Smooth muscle cell (in vitro differentiated cells): ENCODE measurements around the gene THAP5. TPM values are rescaled to one million over a fixed set of nuclear protein-coding genes. Genes with fewer than 3 reads are reported as not detected.

Experiments used
- DNase-seq: peaks from one replicate; lab custom pipeline; 2025; ENCODE audit not compliant: unreplicated experiment; lab: John Stamatoyannopoulos, UW
- H2AFZ ChIP-seq: fragments of 200-600 bp; sonication (generic); 2 replicates; pipeline ENCODE4 v1.6.0; 2016; ENCODE audit warnings: antibody characterized with exemption, low read depth, mild to moderate bottlenecking
- H3F3A ChIP-seq: fragments of 200-600 bp; sonication (generic); 2 replicates; pipeline ENCODE4 v1.6.0; 2017; ENCODE audit warnings: antibody characterized with exemption, low read depth
- H3K27ac ChIP-seq: fragments of 200-600 bp; sonication (generic); 2 replicates; pipeline ENCODE4 v1.5.1; 2016; ENCODE audit warnings: low read depth, mild to moderate bottlenecking
- H3K27me3 ChIP-seq: fragments of 200-600 bp; sonication (generic); 2 replicates; pipeline ENCODE4 v1.6.1; 2016; ENCODE audit warnings: low read depth, mild to moderate bottlenecking
- H3K36me3 ChIP-seq: fragments of 200-600 bp; sonication (generic); 2 replicates; pipeline ENCODE4 v1.5.1; 2016; ENCODE audit warnings: low read depth
- H3K4me1 ChIP-seq: fragments of 200-600 bp; sonication (generic); 2 replicates; pipeline ENCODE4 v1.5.1; 2016; ENCODE audit warnings: low read depth
- H3K4me2 ChIP-seq: fragments of 200-600 bp; sonication (generic); 2 replicates; pipeline ENCODE4 v1.6.0; 2016; ENCODE audit warnings: mild to moderate bottlenecking
- H3K4me3 ChIP-seq: fragments of 200-600 bp; sonication (generic); 2 replicates; pipeline ENCODE4 v1.5.1; 2016; ENCODE audit warnings: mild to moderate bottlenecking
- H3K79me2 ChIP-seq: fragments of 200-600 bp; sonication (generic); 2 replicates; pipeline ENCODE4 v1.6.0; 2016; ENCODE audit warnings: low read depth, mild to moderate bottlenecking
- H3K9ac ChIP-seq: fragments of 200-600 bp; sonication (generic); 2 replicates; pipeline ENCODE4 v1.6.0; 2016; ENCODE audit warnings: low read depth
- H3K9me3 ChIP-seq: fragments of 200-600 bp; sonication (generic); replicated peaks from 2 replicates; pipeline ENCODE4 v1.5.1; 2016; ENCODE audit warnings: low read depth
- H4K20me1 ChIP-seq: fragments of 200-600 bp; sonication (generic); 2 replicates; pipeline ENCODE4 v1.6.0; 2016; ENCODE audit warnings: low read depth
- WGBS: methylation state at CpG from one replicate; pipeline ENCODE4 v1.1.7; 2016; ENCODE audit warnings: low lambda C conversion rate; 5-methylcytosine and 5-hydroxymethylcytosine counted together
- polyA plus RNA-seq: library from polyadenylated mRNA; unstranded; fragments of >200 nt; fragmentation: Nextera tagmentation; extraction: Ambion mirVana; gene quantifications from 2 replicates; pipeline ENCODE4 v1.2.1, GENCODE V29; 2016
- total RNA-seq: library from RNA; depleted of rRNA; stranded (reverse); fragments of >200 nt; gene quantifications from 2 replicates; pipeline ENCODE4 v1.2.3, GENCODE V29; 2014
- TF ChIP-seq, protein P1 (sequence below): fragments of 200-600 bp; sonication (generic); IDR thresholded peaks from 2 replicates; pipeline ENCODE4 v1.5.1; 2017; ENCODE audit warnings: borderline replicate concordance, mild to moderate bottlenecking, antibody characterized with exemption; ENCODE audit not compliant: insufficient read depth, poor library complexity, severe bottlenecking

Gene THAP5
- total and polyA plus RNA-seq, 2 experiments from 2014 or later, result 9.4 to 45.0 TPM

DNA sequence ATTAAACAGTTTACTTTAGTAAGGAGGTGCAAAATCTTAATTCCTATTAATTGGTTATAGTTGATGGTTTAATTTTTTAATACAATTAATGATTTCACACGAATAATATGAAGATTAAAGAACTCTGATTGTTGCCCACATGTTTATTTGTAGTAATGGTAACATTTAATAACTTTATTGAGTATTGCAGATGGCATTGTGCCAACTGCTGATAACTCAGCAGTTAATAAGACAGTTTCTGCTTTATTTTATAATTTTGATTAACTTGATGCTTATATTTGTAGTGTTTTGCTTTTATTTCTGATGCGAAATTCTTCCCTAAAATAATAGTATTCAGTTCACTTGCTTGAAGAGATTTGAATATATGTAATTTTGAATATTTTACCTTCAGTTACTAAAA lies 3.0 kb upstream of the THAP5 start:
- H3K79me2 ChIP-seq, result peaks cover 51% of the 10 kb centered on the region
- 95% methylated on average over 2 of the region's 2 CpGs for WGBS
- no peaks in the 10 kb centered on the region for H3F3A ChIP-seq
- TF ChIP-seq, protein P1, sequence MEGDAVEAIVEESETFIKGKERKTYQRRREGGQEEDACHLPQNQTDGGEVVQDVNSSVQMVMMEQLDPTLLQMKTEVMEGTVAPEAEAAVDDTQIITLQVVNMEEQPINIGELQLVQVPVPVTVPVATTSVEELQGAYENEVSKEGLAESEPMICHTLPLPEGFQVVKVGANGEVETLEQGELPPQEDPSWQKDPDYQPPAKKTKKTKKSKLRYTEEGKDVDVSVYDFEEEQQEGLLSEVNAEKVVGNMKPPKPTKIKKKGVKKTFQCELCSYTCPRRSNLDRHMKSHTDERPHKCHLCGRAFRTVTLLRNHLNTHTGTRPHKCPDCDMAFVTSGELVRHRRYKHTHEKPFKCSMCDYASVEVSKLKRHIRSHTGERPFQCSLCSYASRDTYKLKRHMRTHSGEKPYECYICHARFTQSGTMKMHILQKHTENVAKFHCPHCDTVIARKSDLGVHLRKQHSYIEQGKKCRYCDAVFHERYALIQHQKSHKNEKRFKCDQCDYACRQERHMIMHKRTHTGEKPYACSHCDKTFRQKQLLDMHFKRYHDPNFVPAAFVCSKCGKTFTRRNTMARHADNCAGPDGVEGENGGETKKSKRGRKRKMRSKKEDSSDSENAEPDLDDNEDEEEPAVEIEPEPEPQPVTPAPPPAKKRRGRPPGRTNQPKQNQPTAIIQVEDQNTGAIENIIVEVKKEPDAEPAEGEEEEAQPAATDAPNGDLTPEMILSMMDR, result no peak
- H4K20me1 ChIP-seq, result peaks cover 31% of the 10 kb centered on the region
- no peak overlapping the region for H3K4me3 ChIP-seq
- no peaks in the 10 kb centered on the region for H3K27me3 ChIP-seq
- no peak overlapping the region for H2AFZ ChIP-seq
- H3K27ac ChIP-seq, result no peak overlapping the region
- DNase-seq, result no peak
- H3K36me3 ChIP-seq, result peaks cover 11% of the 10 kb centered on the region
- H3K9ac ChIP-seq, result no peak overlapping the region
- H3K4me1 ChIP-seq, result peaks cover 28% of the 10 kb centered on the region
- peak overlapping the region; percentile 30 for H3K4me2 ChIP-seq
- no peaks in the 10 kb centered on the region for H3K9me3 ChIP-seq

GRCh38 chr7:108570146-108570755 lies 745 bp upstream of the THAP5 start:
- Histone ChIP-seq H3K4me3 (peak overlapping the region; percentile 68), H3K4me2 (peak overlapping the region; percentile 97), H3K9ac (peak overlapping the region; percentile 95), H3K9me3 (no peaks in the 10 kb centered on the region), H3K27me3 (no peaks in the 10 kb centered on the region), H3F3A (no peaks in the 10 kb centered on the region), H3K79me2 (peaks cover 70% of the 10 kb centered on the region), H3K27ac (peak overlapping the region; percentile 94), H2AFZ (peak overlapping the region; percentile 44), H4K20me1 (peaks cover 24% of the 10 kb centered on the region), H3K4me1 (peaks cover 37% of the 10 kb centered on the region), H3K36me3 (peaks cover 11% of the 10 kb centered on the region)
- under 1% methylated on average over 34 of the region's 36 CpGs for WGBS
- no peak for DNase-seq
- TF ChIP-seq, protein P1, result no peak

DNA sequence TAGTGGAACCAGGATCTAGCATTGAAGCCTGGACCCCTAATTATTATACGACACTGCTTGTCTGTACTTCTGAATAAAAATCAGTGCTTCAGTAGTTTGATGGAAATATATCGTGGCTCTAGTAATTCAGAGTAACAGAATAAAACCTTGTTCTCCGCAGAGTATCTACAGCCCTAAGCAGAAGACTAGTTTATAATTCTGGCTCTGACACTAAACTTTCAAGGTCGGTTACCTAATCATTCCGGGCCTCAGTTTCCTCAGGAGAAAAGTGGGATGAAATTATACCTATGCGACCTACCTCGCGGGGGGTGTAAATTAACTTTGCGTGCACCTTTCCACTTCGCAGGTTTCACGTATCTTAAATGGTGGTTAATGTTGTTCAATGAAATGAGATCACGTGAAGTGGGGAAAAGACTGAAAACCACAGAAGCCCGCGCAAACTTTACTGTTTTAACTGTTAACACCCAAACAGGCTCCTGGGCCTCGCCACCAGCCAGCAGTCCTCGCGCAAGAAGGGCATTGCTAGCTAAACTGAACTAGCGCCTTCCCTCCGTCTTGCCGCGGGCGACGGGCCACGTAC lies 615 bp downstream of the THAP5 start:
- TF ChIP-seq, protein P1, result no peak
- 11% methylated on average over 24 of the region's 24 CpGs for WGBS
- Histone ChIP-seq H3K4me3 (peak overlapping the region; percentile 68), H3K79me2 (peaks cover 78% of the 10 kb centered on the region), H3K27me3 (no peaks in the 10 kb centered on the region), H4K20me1 (peaks cover 22% of the 10 kb centered on the region), H3K4me1 (peaks cover 37% of the 10 kb centered on the region), H3K9ac (peak overlapping the region; percentile 94), H3K9me3 (no peaks in the 10 kb centered on the region), H2AFZ (peak overlapping the region; percentile 89), H3K36me3 (peaks cover 20% of the 10 kb centered on the region), H3K4me2 (peak overlapping the region; percentile 97), H3K27ac (peak overlapping the region; percentile 93), H3F3A (no peaks in the 10 kb centered on the region)
- DNase-seq, result no peak

GRCh38 chr7:108565987-108566386 lies 3.5 kb downstream of the THAP5 start:
- H4K20me1 ChIP-seq, result peaks cover 2% of the 10 kb centered on the region
- no peak for DNase-seq
- H3K79me2 ChIP-seq, result peaks cover 65% of the 10 kb centered on the region
- H3K4me2 ChIP-seq, result no peak overlapping the region
- peaks cover 29% of the 10 kb centered on the region for H3K4me1 ChIP-seq
- no peaks in the 10 kb centered on the region for H3F3A ChIP-seq
- TF ChIP-seq, protein P1, result no peak
- no peak overlapping the region for H3K27ac ChIP-seq
- H3K27me3 ChIP-seq, result no peaks in the 10 kb centered on the region
- no peak overlapping the region for H3K9ac ChIP-seq
- H3K9me3 ChIP-seq, result no peaks in the 10 kb centered on the region
- H2AFZ ChIP-seq, result no peak overlapping the region
- H3K36me3 ChIP-seq, result peaks cover 9% of the 10 kb centered on the region
- no peak overlapping the region for H3K4me3 ChIP-seq
